Gastroesophageal sphincter (tissue), 3 donors: ENCODE measurements around the gene SHCBP1L.

Experiments used
- CTCF ChIP-seq, 4 experiments: fragments of 200-600 bp in 2 of 4; fragments of 450-650 bp in 2 of 4; sonication (generic) in 1 of 4; IDR thresholded peaks; one replicate each; pipeline ENCODE4 v1.5.1; 2017 to 2019; ENCODE audit warnings: antibody characterized with exemption in 4 of 4, mild to moderate bottlenecking in 2 of 4, moderate library complexity in 2 of 4
- POLR2A ChIP-seq, 2 donors: fragments of 450-650 bp; IDR thresholded peaks; one replicate each; pipeline ENCODE4 v1.6.1; 2017; ENCODE audit warnings: antibody characterized with exemption in 2 of 2, mild to moderate bottlenecking in 2 of 2, moderate library complexity in 1 of 2

GRCh38 chr1:182996816-182997215 lies 43.9 kb upstream of the SHCBP1L start:
- TF ChIP-seq CTCF (IDR thresholded peaks at IDR 0.05) (no peak), POLR2A (IDR thresholded peaks at IDR 0.05) (no peak)
